ENCODE measurements around the gene IGSF21. TPM values are rescaled to one million over a fixed set of nuclear protein-coding genes. Genes with fewer than 3 reads are reported as not detected.

The IGSF21 gene
- total and polyA plus RNA-seq, 4 donors: 0.31 to 1.5 (median 0.88) TPM

GRCh38 chr1:18062185-18062584 lies 45.4 kb upstream of the IGSF21 start (continued):
- no peak for TF ChIP-seq HNF4A (conservative IDR thresholded peaks at IDR 0.05)

- H3K36me3 ChIP-seq (ENCODE audit: control insufficient read depth in 4 of 4, insufficient read depth in 3 of 4, low read depth in 1 of 4, low read length in 3 of 4): no peaks in the 10 kb centered on the region
- WGBS: 6% methylated on average over 7 of the region's 7 CpGs
- H3K27ac ChIP-seq (ENCODE audit: low read depth in 1 of 2, low read length in 2 of 2): no peak overlapping the region
- DNase-seq (ENCODE audit: low spot score): no peak
- H3K27me3 ChIP-seq (ENCODE audit: control insufficient read depth in 4 of 4, insufficient read depth in 4 of 4, low read length in 3 of 4): peaks cover 0 to 3% (median 0%) of the 10 kb centered on the region in 4 donors
- H3K4me1 ChIP-seq (ENCODE audit: control insufficient read depth in 4 of 4, insufficient read depth in 4 of 4, low read length in 3 of 4): no peaks in the 10 kb centered on the region
- H3K4me3 ChIP-seq (ENCODE audit: low read depth in 1 of 3, low read length in 3 of 3): no peak overlapping the region
- H3K9me3 ChIP-seq (ENCODE audit: control insufficient read depth in 4 of 4, low read length in 3 of 4): no peaks in the 10 kb centered on the region
- no peak for TF ChIP-seq ATF3 (IDR thresholded peaks at IDR 0.05)
- peak in 1 of 2 donors; percentile 5 for TF ChIP-seq HNF4A (conservative IDR thresholded peaks at IDR 0.05)
- TF ChIP-seq FOXA1 (IDR thresholded peaks at IDR 0.05): no peak
- no peak for TF ChIP-seq GABPA (IDR thresholded peaks at IDR 0.05 in 1 of 2, conservative IDR thresholded peaks at IDR 0.05 in 1 of 2)
- TF ChIP-seq HNF4G (IDR thresholded peaks at IDR 0.05): no peak
- no peak for TF ChIP-seq MAX (IDR thresholded peaks at IDR 0.05)
- peak in 1 of 2 donors; percentile 8 for TF ChIP-seq RXRA (IDR thresholded peaks at IDR 0.05)
- no peak for TF ChIP-seq FOXA2 (IDR thresholded peaks at IDR 0.05)
- H3K9ac ChIP-seq (ENCODE audit: low read depth in 1 of 2, low read length in 2 of 2): no peak overlapping the region
These were observed 43.1 kb upstream of the IGSF21 start for GRCh38 chr1:18064534-18064933.

GRCh38 chr1:18066576-18066975 lies 41.0 kb upstream of the IGSF21 start:
- H3K27me3 ChIP-seq (ENCODE audit: control insufficient read depth in 4 of 4, insufficient read depth in 4 of 4, low read length in 3 of 4): peaks cover 0 to 3% (median 1%) of the 10 kb centered on the region in 4 donors
- TF ChIP-seq ATF3 (IDR thresholded peaks at IDR 0.05) (no peak), FOXA2 (IDR thresholded peaks at IDR 0.05) (no peak), TAF1 (conservative IDR thresholded peaks at IDR 0.05) (no peak), NR2F2 (IDR thresholded peaks at IDR 0.05) (no peak), RAD21 (IDR thresholded peaks at IDR 0.05) (no peak), FOXA1 (IDR thresholded peaks at IDR 0.05) (no peak), MAX (IDR thresholded peaks at IDR 0.05) (no peak), EGR1 (IDR thresholded peaks at IDR 0.05; ENCODE audit: low read depth in 2 of 2) (no peak), HNF4A (conservative IDR thresholded peaks at IDR 0.05) (no peak), GABPA (IDR thresholded peaks at IDR 0.05 in 1 of 2, conservative IDR thresholded peaks at IDR 0.05 in 1 of 2) (no peak), JUND (IDR thresholded peaks at IDR 0.05) (no peak), CTCF (IDR thresholded peaks at IDR 0.05; ENCODE audit: low read depth, low read length, missing input control) (no peak), HNF4G (IDR thresholded peaks at IDR 0.05) (no peak), RXRA (IDR thresholded peaks at IDR 0.05) (no peak), SP1 (IDR thresholded peaks at IDR 0.05) (no peak), YY1 (IDR thresholded peaks at IDR 0.05) (no peak)
- TF ChIP-seq, protein P1, sequence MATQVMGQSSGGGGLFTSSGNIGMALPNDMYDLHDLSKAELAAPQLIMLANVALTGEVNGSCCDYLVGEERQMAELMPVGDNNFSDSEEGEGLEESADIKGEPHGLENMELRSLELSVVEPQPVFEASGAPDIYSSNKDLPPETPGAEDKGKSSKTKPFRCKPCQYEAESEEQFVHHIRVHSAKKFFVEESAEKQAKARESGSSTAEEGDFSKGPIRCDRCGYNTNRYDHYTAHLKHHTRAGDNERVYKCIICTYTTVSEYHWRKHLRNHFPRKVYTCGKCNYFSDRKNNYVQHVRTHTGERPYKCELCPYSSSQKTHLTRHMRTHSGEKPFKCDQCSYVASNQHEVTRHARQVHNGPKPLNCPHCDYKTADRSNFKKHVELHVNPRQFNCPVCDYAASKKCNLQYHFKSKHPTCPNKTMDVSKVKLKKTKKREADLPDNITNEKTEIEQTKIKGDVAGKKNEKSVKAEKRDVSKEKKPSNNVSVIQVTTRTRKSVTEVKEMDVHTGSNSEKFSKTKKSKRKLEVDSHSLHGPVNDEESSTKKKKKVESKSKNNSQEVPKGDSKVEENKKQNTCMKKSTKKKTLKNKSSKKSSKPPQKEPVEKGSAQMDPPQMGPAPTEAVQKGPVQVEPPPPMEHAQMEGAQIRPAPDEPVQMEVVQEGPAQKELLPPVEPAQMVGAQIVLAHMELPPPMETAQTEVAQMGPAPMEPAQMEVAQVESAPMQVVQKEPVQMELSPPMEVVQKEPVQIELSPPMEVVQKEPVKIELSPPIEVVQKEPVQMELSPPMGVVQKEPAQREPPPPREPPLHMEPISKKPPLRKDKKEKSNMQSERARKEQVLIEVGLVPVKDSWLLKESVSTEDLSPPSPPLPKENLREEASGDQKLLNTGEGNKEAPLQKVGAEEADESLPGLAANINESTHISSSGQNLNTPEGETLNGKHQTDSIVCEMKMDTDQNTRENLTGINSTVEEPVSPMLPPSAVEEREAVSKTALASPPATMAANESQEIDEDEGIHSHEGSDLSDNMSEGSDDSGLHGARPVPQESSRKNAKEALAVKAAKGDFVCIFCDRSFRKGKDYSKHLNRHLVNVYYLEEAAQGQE (IDR thresholded peaks at IDR 0.05): no peak
- TF ChIP-seq, protein P2, sequence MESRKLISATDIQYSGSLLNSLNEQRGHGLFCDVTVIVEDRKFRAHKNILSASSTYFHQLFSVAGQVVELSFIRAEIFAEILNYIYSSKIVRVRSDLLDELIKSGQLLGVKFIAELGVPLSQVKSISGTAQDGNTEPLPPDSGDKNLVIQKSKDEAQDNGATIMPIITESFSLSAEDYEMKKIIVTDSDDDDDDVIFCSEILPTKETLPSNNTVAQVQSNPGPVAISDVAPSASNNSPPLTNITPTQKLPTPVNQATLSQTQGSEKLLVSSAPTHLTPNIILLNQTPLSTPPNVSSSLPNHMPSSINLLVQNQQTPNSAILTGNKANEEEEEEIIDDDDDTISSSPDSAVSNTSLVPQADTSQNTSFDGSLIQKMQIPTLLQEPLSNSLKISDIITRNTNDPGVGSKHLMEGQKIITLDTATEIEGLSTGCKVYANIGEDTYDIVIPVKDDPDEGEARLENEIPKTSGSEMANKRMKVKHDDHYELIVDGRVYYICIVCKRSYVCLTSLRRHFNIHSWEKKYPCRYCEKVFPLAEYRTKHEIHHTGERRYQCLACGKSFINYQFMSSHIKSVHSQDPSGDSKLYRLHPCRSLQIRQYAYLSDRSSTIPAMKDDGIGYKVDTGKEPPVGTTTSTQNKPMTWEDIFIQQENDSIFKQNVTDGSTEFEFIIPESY (IDR thresholded peaks at IDR 0.05): no peak
- no peak for DNase-seq (ENCODE audit: low spot score)
- no peak overlapping the region for H3K4me3 ChIP-seq (ENCODE audit: low read depth in 1 of 3, low read length in 3 of 3)
- no peak overlapping the region for H3K27ac ChIP-seq (ENCODE audit: low read depth in 1 of 2, low read length in 2 of 2)
- 72% methylated on average over 5 of the region's 5 CpGs for WGBS
- H3K9me3 ChIP-seq (ENCODE audit: control insufficient read depth in 4 of 4, low read length in 3 of 4): no peaks in the 10 kb centered on the region
- H3K36me3 ChIP-seq (ENCODE audit: control insufficient read depth in 4 of 4, insufficient read depth in 3 of 4, low read depth in 1 of 4, low read length in 3 of 4): no peaks in the 10 kb centered on the region
- H3K9ac ChIP-seq (ENCODE audit: low read depth in 1 of 2, low read length in 2 of 2): no peak overlapping the region
- no peaks in the 10 kb centered on the region for H3K4me1 ChIP-seq (ENCODE audit: control insufficient read depth in 4 of 4, insufficient read depth in 4 of 4, low read length in 3 of 4)

Data from liver (tissue), 9 donors.